GM21526 (cell line): ENCODE results near the gene DCDC2.
A peak's percentile ranks its signal among the peaks of the same experiment; 100 is the strongest.
"Not testable (repeated sequence)": the region's sequence is repeated elsewhere in the genome, so short reads cannot be mapped to it uniquely, and the experiment has no call there.

Source experiments
- ATAC-seq: cut with Tn5 transposase; IDR thresholded peaks from one replicate; pipeline ENCODE4 v1.9.1; 2021; ENCODE audit warnings: moderate library complexity; ENCODE audit not compliant: unreplicated experiment, low FRiP score

Gene DCDC2

DNA sequence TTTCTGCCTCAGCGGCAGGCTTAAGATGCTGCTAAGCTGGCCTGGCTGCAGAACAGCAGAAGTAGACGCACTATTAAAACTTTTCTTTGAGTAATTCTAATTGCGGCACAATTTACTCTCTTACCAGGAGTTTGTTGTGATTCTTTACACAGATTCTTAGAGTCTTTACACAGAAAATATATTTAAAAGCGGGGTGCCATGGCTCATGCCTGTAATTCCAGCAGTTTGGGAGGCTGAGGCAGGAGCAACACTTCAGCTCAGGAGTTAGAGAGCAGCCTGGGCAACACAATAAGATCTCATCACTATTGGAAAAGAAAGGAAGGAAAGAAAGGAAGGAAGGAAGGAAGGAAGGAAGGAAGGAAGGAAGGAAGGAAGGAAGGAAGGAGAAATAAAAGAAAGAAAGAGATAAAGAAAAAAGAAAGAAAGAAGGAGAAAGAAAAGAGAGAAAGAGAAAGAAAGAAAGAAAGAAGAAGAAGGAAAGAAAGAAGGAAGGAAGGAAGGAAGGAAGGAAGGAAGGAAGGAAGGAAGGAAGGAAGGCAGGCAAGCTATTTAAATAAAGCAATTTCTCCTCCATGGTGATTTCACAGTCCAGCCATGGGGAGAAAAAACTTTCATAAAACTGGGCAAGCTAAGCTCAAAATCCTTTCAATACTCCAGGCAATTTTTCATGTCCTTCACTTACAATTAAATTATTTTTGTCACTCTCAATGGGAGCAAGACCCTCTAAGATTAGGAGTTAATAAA is 23.8 kb upstream of the DCDC2 start:
- ATAC-seq = no peak

DNA sequence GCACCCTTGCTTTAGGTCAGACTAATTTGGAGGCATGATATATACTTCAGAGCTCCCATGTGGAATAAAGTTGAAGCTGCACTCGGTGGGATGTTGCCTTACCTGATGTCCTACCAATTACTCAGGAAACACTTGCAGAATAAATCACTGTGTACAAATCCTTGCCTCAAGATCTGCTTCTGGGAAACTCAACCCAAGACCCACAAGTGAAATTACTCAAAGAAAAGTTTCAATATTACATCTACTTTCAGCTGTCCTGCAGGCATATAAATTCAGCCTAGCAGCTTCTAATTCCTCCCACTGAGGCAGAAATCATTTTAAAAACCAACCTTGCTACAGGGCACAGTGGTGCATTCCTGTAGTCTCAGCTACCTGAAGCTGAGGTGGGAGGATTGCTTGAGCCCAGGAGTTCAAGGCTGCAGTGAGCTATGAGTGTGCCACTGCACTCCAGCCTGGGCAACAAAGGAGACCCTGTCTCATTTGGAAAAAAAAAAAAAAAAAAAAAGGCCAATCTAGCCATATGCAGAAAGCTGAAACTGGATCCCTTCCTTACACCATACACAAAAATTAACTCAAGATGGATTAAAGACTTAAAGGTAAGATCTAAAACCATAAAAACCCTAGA is 20.7 kb upstream of the DCDC2 start:
- no peak for ATAC-seq

DNA sequence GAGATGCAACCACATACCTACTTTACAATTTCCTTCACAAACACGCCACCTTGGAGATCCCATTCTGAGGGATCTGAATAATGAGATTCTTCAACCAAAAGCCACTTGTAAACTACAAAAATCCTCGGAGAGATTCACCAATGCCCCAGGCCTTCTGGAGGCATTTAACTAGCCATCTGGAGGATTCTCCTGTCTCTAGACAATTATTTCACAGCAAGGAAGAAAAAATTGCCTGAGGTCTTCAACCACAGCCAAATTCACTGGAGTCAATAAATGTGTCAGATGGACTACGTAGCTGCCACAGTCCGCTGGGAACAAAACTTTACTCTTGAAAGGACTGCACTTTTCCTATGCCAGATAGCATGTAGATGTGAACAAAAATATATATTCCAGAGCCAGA is 19.0 kb upstream of the DCDC2 start:
- no peak for ATAC-seq

DNA sequence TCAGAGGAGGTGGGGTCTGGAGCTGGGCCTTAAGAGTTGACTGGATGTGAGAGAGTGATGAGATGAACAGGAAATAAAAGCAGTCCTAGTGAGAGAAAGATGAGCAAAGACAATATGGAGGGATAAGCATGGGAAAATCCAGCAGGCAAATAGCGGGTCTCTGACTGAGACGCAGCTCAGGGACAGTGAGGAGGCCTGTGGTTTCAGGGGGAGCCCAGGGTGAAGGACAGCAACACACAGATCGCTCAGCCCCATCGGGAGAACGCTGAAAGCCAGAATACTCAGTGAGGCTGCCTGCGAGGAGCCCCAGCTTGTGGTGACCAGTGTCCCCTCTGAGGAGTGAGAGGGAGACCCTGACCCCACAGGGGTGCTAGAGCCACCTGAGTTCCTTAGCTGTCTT is 16.8 kb upstream of the DCDC2 start:
- no peak for ATAC-seq

DNA sequence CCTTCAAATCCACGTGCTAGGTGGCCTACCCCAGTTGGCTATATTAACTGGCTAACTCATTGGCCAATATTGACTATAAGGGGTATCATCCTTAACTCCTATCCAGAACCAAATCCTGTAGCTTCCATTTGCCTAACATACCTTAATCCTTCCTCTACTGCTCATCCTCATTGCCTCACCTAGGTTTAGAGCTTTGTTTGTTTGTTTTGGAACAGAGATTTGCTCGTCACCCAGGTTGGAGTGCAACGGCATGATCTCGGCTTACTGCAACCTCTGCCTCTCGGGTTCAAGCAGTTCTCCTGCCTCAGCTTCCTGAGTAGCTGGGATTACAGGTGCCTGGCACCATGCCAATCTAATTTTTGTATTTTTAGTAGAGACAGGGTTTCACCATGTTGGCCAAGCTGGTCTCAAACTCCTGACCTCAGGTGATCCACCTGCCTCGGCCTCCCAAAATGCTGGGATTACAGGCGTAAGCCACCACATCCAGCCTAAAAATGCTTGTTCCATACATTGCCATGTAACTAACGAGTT is 7.3 kb upstream of the DCDC2 start:
- ATAC-seq = not testable (repeated sequence)

DNA sequence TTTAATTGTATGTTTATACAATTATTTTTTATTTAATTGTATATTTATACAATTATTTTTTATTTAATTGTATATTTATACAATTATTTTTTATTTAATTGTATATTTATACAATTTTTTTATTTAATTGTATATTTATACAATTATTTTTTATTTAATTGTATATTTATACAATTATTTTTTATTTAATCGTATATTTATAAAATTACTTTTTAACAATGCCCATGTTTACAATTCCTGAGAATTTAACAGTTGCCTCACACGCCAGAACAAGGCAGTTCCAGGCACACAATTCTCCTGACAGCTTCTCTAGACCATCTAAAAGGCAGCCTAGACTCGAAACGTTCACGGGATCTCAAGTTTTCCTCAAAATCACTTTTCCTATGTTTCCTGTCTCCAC is 4.5 kb upstream of the DCDC2 start:
- not testable (repeated sequence) for ATAC-seq

DNA sequence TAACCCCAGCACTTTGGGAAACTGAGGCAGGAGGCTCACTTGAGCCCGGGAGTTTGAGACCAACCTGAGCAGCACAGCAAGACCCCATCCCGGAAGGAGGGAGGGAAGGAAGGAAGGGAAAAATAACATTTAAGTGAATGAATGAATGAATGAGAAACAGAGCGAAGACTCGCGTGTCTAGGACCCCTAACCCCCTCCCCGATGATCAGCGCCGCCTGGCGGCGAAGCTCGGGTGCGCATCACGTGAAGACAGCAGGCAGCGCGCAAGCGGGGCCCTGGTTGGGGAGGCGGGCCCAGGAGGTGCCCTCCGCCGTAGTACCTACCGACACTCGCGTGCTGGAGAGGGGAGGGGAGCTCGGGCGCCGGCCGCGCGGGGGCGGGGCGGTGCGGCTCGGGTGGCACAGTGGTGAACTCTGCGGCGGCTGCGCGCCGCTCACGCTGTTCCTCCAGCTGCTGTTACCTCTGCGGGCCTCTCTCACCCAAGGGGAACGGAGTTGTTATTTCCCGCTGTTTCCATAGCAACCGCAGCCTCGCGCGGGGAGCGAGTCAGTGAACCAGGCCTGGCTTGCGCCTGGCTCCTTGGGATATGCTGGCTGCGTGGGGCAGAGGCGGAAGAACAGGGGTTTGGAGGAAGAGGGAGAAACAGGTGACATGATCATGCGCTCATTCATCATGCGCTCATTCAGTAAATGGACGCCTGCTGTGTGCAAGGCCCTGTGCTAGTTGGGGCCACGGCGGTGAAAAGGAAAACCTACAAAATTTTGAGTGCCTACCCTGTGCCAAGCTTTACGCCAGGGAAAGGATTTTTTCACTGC is 2.0 kb upstream of the DCDC2 start:
- peak; percentile 89 for ATAC-seq

DNA sequence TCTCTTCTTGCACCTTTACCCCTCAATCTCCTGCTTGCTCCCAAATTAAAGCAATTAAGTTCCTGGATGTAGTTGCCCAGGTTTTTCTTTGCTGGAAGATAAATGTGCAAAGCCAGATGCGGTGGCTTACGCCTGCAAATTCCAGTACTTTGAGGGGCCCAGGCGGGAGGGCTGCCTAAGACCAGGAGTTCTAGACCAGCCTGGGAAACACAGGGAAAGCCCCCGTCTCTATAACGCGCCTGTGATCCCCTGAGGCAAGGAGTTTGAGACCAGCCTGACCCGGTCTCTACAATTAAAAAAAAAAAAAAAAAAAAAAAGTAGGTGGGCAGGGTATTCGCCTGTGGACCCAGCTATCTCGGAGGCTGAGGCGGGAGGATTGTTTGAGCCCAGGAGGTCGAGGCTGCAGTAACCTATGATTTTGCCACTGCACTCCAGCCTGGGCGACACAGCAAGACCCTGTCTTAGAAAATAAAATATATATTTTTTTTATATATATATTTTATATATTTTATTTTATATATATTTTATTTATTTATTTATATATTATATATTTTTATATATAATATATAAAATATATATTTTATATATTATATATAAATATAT is 461 bp upstream of the DCDC2 start:
- no peak for ATAC-seq

DNA sequence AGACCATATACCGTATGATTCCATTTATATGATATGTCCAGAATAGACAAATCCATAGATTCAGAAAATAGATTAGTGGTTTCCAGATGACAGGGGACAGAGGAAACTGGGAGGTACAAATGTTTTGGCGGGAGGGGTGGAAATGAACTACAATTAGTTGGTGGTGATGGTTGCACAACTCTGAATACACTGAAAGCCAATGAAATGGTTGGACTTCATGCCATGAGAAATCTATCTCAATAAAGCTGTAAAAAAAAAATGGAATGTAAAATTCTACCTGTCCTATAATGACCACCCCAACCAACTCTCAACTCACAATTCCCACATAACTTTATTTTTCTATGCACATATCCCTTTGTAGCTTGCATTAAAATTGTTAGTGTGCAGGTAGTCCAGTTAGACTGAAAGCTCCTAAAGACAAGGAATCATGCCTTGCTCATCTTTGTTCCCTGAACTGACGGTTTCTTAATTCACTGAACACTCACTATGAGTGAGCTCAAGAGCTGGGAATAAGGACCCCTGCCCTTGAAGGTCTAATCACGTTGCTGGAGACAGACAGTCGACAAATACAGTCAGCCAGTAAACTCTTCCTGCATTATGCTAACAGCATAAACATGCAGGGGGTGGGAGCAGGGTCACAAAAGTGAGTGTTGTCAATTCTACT is 1.4 kb downstream of the DCDC2 start:
- no peak for ATAC-seq

DNA sequence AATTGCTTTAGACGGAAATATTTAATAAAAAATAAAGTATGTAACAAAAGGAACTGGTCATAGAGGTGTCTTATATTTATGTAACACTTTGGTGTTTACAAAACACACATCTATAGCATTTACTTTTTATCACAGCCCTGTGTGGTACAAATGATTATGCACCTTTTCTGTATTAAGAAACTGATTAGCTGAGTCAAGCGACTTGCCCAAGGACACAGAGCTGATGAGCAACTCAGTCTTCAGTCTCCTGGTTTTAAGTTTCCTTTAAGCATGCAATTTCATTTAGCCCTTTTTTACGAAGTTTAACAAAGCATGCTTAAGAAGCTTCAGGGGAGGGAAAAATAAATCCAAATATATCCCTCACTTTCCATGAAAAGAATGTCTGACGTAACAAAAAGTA is 2.5 kb downstream of the DCDC2 start:
- no peak for ATAC-seq

DNA sequence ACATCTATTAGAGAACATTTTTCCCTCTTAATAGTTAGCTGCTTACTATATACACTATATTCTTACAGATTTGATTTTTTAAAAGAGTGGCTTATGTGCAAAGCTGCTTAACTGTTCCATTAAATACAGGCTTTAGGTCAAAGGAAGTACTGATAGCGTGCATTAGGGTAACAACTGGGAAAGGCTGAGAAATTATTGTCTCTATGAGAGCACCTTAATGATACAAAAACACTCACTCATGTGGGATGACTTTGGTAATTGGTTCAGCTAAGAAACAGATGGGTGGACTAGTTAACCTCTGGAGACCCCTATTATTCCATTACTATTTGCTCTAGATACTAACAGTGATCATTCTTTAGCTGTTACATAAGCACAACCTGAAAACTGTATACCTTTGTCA is 4.0 kb downstream of the DCDC2 start:
- no peak for ATAC-seq

DNA sequence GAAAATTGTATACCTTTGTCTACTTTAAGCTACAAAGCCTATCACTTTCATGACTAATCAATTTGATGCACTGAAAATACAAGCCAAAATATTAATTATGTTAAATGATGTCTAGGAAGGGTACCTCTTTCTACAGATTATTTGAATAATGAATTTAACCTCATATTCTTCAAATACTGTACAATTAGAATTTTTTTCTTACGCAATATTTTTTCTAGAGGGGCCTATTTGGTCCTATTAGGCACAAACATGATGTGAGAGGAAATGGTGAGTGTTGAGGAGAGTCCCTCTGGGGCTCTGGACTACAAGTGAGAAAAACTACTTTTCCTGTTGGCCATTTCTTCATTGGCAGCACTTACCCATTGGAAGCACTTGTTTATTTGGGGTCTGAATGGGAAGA is 5.4 kb downstream of the DCDC2 start:
- ATAC-seq = no peak

DNA sequence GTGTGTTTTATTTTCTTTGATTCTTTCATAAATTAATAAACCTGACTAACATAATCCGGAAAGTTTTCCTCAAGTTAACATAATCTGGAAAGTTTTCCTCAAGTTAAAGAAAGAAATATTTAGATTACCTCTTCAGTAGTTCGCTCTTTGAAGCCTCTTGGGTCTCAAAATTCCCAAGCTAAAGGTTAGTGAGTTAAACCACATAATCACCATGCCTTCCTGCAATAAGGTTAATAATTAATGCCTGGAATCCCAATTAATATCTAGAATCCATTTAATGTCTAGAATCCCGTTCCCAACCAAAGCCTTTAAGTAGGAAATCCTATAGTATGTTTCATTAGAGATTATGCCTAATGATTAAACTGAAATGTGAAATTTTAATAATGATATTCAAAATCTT is 12.9 kb downstream of the DCDC2 start:
- no peak for ATAC-seq

DNA sequence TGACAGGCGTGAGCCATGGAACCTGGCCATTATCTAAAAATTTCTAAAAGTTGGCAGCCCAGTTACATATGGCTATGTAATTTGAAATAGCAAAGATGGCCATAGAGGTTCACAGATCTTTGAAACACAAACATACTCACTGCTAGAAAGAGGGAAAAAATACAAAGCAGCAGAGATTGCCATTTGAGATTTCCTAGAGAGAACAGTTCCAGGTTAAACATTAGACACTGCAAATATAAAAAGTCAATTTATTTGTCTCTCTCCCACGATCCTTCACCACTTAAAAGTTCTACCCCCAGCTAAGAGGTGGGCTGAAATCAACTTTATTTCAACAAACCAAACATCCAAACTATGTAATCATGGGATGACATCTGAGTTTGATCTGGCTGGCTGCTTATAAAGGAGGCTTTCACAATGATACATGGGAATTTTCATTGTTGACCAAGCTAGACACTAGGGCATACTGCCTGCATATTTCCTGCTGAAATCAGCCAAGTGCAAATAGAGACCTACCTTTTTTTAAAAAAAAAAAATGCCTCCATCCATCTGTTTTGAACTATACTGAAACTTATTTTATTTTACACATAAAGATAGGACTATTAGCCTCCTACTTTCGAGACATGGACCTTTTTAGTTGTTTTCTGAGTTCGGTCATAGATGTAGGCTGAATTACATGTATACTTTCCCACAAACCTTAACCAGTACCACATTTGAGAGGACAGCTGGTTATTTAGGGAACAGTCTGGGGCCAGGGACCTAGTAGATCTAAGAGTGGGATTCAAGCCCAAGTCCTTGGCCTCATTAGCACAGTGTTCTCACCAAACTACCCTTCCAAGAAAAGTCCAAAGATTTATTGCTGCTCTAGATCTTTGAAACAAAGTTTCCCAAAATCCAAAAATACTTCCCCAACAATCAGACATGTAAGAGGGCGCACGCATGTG is 16.6 kb downstream of the DCDC2 start:
- ATAC-seq = no peak

DNA sequence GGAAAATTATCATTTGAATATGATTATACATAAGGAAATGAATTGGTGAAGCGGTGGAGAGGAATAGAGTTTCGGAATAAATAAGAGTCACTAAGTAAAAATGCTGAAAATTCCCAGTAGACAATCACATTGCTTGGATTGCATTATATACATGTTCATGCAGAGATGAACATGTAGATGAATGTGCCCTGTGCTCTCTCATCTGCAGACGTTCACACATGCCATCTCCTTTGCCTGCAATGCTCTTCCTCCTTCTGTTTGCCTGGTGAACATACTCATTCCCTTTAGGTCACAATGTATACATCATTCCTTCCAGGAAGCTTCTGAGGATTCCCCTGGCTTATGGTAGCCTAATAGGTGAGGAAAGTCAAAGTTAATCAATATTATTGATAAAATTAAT is 17.9 kb downstream of the DCDC2 start:
- ATAC-seq = no peak

DNA sequence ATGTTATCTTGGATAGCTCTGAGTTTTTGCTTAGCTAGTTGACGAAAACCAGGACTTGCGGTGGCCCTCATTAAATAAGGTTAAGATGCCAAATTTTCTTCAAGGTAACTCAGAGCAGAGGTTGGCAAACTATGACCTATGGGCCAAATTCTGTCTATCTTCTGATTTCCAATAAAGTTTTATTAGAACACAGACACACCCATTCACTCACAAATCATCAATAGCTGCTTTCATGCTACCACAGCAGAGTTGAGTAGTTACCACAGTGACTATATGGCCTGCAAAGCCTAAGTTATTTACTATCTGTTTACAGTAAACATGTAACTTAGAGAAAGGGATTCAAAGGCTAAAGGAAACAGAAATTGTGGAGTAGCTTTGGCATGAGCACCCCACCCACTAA is 23.6 kb downstream of the DCDC2 start:
- ATAC-seq = no peak

DNA sequence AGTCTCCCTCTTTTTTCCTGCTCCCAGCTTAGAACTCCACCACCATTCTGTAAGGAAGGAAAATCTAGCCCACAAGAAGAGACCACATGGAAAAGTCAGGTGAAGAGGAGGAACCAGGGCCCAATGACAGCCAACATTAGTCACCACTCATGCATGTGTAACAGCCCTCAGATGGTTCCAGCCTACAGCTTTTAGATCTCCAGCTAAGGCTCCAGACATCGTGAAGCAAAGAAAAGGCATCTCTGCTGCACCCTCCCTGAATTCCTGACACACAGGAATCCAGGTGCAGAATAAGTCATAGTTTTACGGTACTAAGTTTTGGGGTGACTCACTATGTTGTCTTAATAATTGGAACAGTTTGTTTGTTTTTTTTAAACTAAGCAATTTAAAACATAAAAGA is 25.5 kb downstream of the DCDC2 start:
- ATAC-seq = no peak

DNA sequence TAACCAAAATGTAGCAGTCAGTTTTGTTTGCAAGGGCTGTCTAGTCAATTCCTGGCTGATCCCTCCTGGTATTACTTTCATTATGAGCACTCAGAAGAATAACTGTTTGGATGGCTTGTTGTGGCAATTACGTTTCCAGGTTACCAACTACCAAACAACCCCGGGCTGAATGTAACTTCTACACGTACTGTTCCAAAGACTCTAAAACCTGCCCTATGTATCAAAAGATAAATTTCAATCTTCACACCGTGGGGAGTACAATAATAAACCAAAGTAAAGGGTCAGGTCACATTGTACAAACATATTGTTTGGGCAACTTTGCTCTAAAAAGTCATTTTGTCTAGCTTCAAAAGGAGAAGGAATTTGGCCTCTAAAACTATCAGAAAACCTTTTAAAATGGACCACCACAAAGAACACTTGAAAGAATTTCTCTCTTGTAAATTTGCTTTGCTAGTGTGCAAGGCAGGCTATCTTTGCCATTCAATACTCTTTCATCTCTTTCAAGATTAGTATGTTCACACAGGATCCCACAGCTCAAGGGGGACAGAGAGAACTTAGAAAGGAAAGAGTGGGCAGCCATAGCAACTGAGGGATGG is 27.6 kb downstream of the DCDC2 start:
- ATAC-seq = no peak

DNA sequence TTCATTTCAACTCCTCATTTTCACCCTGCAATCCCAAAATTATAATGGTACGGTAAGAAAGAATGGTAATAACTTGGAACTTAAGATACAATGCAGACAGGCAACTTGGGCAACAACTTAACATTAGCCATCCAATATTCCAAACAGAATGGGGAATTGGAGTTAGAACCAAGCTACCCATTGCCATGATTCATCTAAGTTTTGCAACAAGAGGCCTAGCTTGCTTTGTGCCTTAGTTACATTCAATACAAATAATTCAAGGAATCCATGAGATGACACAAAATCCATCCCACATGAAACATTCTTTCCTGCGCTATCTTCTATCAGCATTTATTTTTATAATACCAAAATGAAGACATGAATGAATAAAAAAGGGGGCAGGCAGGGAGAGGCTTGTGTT is 28.4 kb downstream of the DCDC2 start:
- ATAC-seq = no peak
